ENCODE data around the gene KRTAP10-12. TPM values are rescaled to one million over a fixed set of nuclear protein-coding genes. Genes with fewer than 3 reads are reported as not detected.

The KRTAP10-12 gene
- total RNA-seq, 1 experiment from 2014 or later: not detected

GRCh38 chr21:44650265-44650972 lies 46.6 kb upstream of the KRTAP10-12 start:
- Histone ChIP-seq H3K9ac (ENCODE audit: low read length) (no peak overlapping the region), H3K4me2 (ENCODE audit: low read length) (no peak overlapping the region), H3K27me3 (ENCODE audit: insufficient read depth, low read length) (no peaks in the 10 kb centered on the region), H4K20me1 (ENCODE audit: insufficient read depth) (no peaks in the 10 kb centered on the region), H3K4me3 (replicated peaks in 1 of 2; ENCODE audit: low read depth in 1 of 2, low read length in 2 of 2) (no peak overlapping the region), H3K79me2 (ENCODE audit: insufficient read depth, low read length) (no peaks in the 10 kb centered on the region), H3K27ac (ENCODE audit: low read depth, low read length) (no peak overlapping the region), H3K9me3 (ENCODE audit: control insufficient read depth in 1 of 2, insufficient read depth in 1 of 2, low read depth in 1 of 2, low read length in 2 of 2) (0 out of 4 replicates have a peak, but pooled peaks cover 0 to under 1% of the 10 kb centered on the region in 2 experiments), H3K4me1 (ENCODE audit: control insufficient read depth in 1 of 2, insufficient read depth in 2 of 2, low read length in 2 of 2) (no peaks in the 10 kb centered on the region), H3K9me2 (ENCODE audit: insufficient read depth) (no peaks in the 10 kb centered on the region), H2AFZ (ENCODE audit: low read depth, low read length, poor library complexity, severe bottlenecking) (no peak overlapping the region), H3K36me3 (ENCODE audit: control insufficient read depth in 1 of 2, insufficient read depth in 2 of 2, low read length in 2 of 2) (no peaks in the 10 kb centered on the region)
- no peak for ATAC-seq
- ChIA-PET POLR2A (no interaction called here), RAD21 (ENCODE audit: low non-redundant PET in 1 of 2, low total read pairs in 2 of 2, uncharacterized antibody in 2 of 2, unreplicated experiment in 2 of 2) (no interaction called here), CTCF (no interaction called here)
- DNase-seq (ENCODE audit: low read depth, low spot score): no peak
- intact Hi-C loops (cut with micrococcal nuclease): no loop called here
- no peak for TF ChIP-seq YY1 (IDR thresholded peaks at IDR 0.05; ENCODE audit: extremely low read depth, insufficient replicate concordance, low read depth, low read length)
- TF ChIP-seq ATF3 (IDR thresholded peaks at IDR 0.05): no peak
- no peak for TF ChIP-seq CBX3 (IDR thresholded peaks at IDR 0.05; ENCODE audit: low read depth)
- no peak for TF ChIP-seq SIN3A (IDR thresholded peaks at IDR 0.05; ENCODE audit: low read depth)
- TF ChIP-seq CTCF (IDR thresholded peaks at IDR 0.05 in 2 of 3, conservative IDR thresholded peaks at IDR 0.05 in 1 of 3; ENCODE audit: borderline replicate concordance in 1 of 3, insufficient read depth in 1 of 3, low read depth in 2 of 3, low read length in 2 of 3): no peak
- TF ChIP-seq POLR2AphosphoS5 (IDR thresholded peaks at IDR 0.05; ENCODE audit: low read depth, low read length): no peak
- TF ChIP-seq MAX (IDR thresholded peaks at IDR 0.05): no peak
- TF ChIP-seq ZFX (IDR thresholded peaks at IDR 0.05): no peak
- no peak for TF ChIP-seq CEBPB (IDR thresholded peaks at IDR 0.05; ENCODE audit: low read depth)
- no peak for TF ChIP-seq RAD21 (IDR thresholded peaks at IDR 0.05; ENCODE audit: low read depth)
- TF ChIP-seq REST (IDR thresholded peaks at IDR 0.05; ENCODE audit: low read depth): no peak
- TF ChIP-seq ELF1 (IDR thresholded peaks at IDR 0.05; ENCODE audit: borderline replicate concordance, low read depth): no peak
- TF ChIP-seq FOSL1 (IDR thresholded peaks at IDR 0.05; ENCODE audit: low read depth): no peak
- TF ChIP-seq POLR2A (IDR thresholded peaks at IDR 0.05; ENCODE audit: borderline replicate concordance, extremely low read depth, insufficient read depth, insufficient read length): no peak
- no peak for TF ChIP-seq EZH2 (IDR thresholded peaks at IDR 0.05)
- TF ChIP-seq SRF (IDR thresholded peaks at IDR 0.05; ENCODE audit: low read depth): no peak
- TF ChIP-seq EZH2phosphoT487 (IDR thresholded peaks at IDR 0.05; ENCODE audit: borderline replicate concordance): no peak
- no peak for TF ChIP-seq TCF7L2 (IDR thresholded peaks at IDR 0.05; ENCODE audit: borderline replicate concordance, extremely low read depth, insufficient read depth, insufficient read length)
- TF ChIP-seq JUND (IDR thresholded peaks at IDR 0.05): no peak
- no TSS peak for BruUV-seq (replicated peaks)
